HK-2 (cell line): ENCODE measurements around the gene IFRD2.
"Not testable (repeated sequence)": the region's sequence is repeated elsewhere in the genome, so short reads cannot be mapped to it uniquely, and the experiment has no call there.

Experiments used
- DNase-seq: peaks from one replicate; pipeline ENCODE4 v3.0.0-alpha.2; 2018; ENCODE audit not compliant: unreplicated experiment

IFRD2 gene

GRCh38 chr3:50268276-50268675, 24.0 kb downstream of the IFRD2 start:
- DNase-seq: no peak

GRCh38 chr3:50267280-50267913, 24.8 kb downstream of the IFRD2 start:
- no peak for DNase-seq

- no peak for DNase-seq
These were observed 25.4 kb downstream of the IFRD2 start for GRCh38 chr3:50266836-50267235.

- no peak for DNase-seq
These were observed 26.2 kb downstream of the IFRD2 start for GRCh38 chr3:50266017-50266416.

GRCh38 chr3:50265571-50265970, 26.7 kb downstream of the IFRD2 start:
- DNase-seq: no peak

- DNase-seq: peak; percentile 75
These were observed 27.2 kb downstream of the IFRD2 start for GRCh38 chr3:50264964-50265485.

GRCh38 chr3:50264383-50264963, 27.8 kb downstream of the IFRD2 start:
- peak; percentile 91 for DNase-seq

- no peak for DNase-seq
These were observed 28.5 kb downstream of the IFRD2 start for GRCh38 chr3:50263478-50264382.

- DNase-seq: no peak
These were observed 29.5 kb downstream of the IFRD2 start for GRCh38 chr3:50262778-50263177.

- not testable (repeated sequence) for DNase-seq
These were observed 30.0 kb downstream of the IFRD2 start for GRCh38 chr3:50262200-50262599.

GRCh38 chr3:50261505-50261904, 30.7 kb downstream of the IFRD2 start:
- DNase-seq: no peak

- no peak for DNase-seq
These were observed 31.2 kb downstream of the IFRD2 start for GRCh38 chr3:50260942-50261441.

GRCh38 chr3:50260027-50260941, 31.9 kb downstream of the IFRD2 start:
- DNase-seq: peak; percentile 93

- no peak for DNase-seq
These were observed 32.7 kb downstream of the IFRD2 start for GRCh38 chr3:50259432-50260026.

GRCh38 chr3:50258979-50259378, 33.2 kb downstream of the IFRD2 start:
- DNase-seq: no peak

- DNase-seq: no peak
These were observed 34.1 kb downstream of the IFRD2 start for GRCh38 chr3:50258029-50258680.

GRCh38 chr3:50256978-50257890, 35.0 kb downstream of the IFRD2 start:
- DNase-seq: no peak

GRCh38 chr3:50255251-50255615, 37.0 kb downstream of the IFRD2 start:
- no peak for DNase-seq

- no peak for DNase-seq
These were observed 37.5 kb downstream of the IFRD2 start for GRCh38 chr3:50254577-50255250.
